HuH-7 (cell line): ENCODE measurements around the gene CDKN2B-AS1.

Experiments
- DNase-seq: peaks from one replicate; pipeline ENCODE4 v3.0.0; 2011; ENCODE audit warnings: low spot score

Gene CDKN2B-AS1

GRCh38 chr9:22157276-22157675, 162.7 kb downstream of the CDKN2B-AS1 start:
- no peak for DNase-seq

GRCh38 chr9:22157828-22158227, 163.2 kb downstream of the CDKN2B-AS1 start:
- DNase-seq, result no peak

- no peak for DNase-seq
These were observed 163.7 kb downstream of the CDKN2B-AS1 start for GRCh38 chr9:22158271-22158670.

GRCh38 chr9:22158927-22159346, 164.3 kb downstream of the CDKN2B-AS1 start:
- peak; percentile 43 for DNase-seq

- DNase-seq, result no peak
These were observed 165.0 kb downstream of the CDKN2B-AS1 start for GRCh38 chr9:22159586-22159985.

GRCh38 chr9:22160221-22160620, 165.6 kb downstream of the CDKN2B-AS1 start:
- DNase-seq, result no peak

- DNase-seq, result no peak
These were observed 170.6 kb downstream of the CDKN2B-AS1 start for GRCh38 chr9:22165144-22165543.

GRCh38 chr9:22169243-22169642, 174.7 kb downstream of the CDKN2B-AS1 start:
- DNase-seq, result no peak

- DNase-seq, result peak; percentile 28
These were observed 175.3 kb downstream of the CDKN2B-AS1 start for GRCh38 chr9:22169727-22170503.
